Panc1 (cell line): Measurements from ENCODE around the gene CCDC137. TPM values are rescaled to one million over a fixed set of nuclear protein-coding genes. Genes with fewer than 3 reads are reported as not detected.
A peak's percentile ranks its signal among the peaks of the same experiment; 100 is the strongest.

Source experiments
- ATAC-seq: fragments of 200-7000 bp; cut with Tn5 transposase; 2 replicates; pipeline ENCODE4 v1.9.1; 2020; ENCODE audit warnings: mild to moderate bottlenecking, moderate library complexity
- BruUV-seq: library from RNA; stranded (reverse); fragments of 400-500 nt; replicated peaks from 2 replicates; lab custom pipeline; 2021; lab: Mats Ljungman, UMichigan
- CTCF ChIA-PET: fragments of 300-600 bp; sonication (Branson Sonifier 250); formaldehyde crosslinking; loops from one replicate; lab custom pipeline; 2022; ENCODE audit warnings: antibody characterized with exemption; lab: Charles Lee
- POLR2A ChIA-PET: fragments of 300-600 bp; sonication (Branson Sonifier 250); formaldehyde crosslinking; loops from one replicate; lab custom pipeline; 2022; ENCODE audit warnings: antibody characterized with exemption; lab: Charles Lee
- DNase-seq: peaks from one replicate; pipeline ENCODE4 v3.0.0-alpha.2; 2010; ENCODE audit warnings: low read depth, low spot score
- H3K27ac ChIP-seq: 2 replicates; pipeline ENCODE4 v1.5.1; 2011; ENCODE audit warnings: mild to moderate bottlenecking, low read length, inconsistent platforms
- H3K27me3 ChIP-seq: fragments of 200-500 bp; sonication (Bioruptor generic); 2 replicates; pipeline ENCODE4 v1.6.0; 2014; ENCODE audit warnings: low read length, inconsistent platforms; ENCODE audit not compliant: control insufficient read depth, insufficient read depth
- H3K36me3 ChIP-seq: fragments of 200-500 bp; sonication (Bioruptor generic); 2 replicates; pipeline ENCODE4 v1.5.1; 2014; ENCODE audit warnings: inconsistent platforms, mild to moderate bottlenecking, low read length, moderate library complexity; ENCODE audit not compliant: control insufficient read depth, insufficient read depth
- H3K4me1 ChIP-seq: 2 replicates; pipeline ENCODE4 v1.5.1; 2011; ENCODE audit warnings: inconsistent platforms, mild to moderate bottlenecking, low read length, moderate library complexity; ENCODE audit not compliant: control insufficient read depth, insufficient read depth
- H3K4me3 ChIP-seq, 2 experiments: 2 replicates each; pipeline ENCODE4 v1.5.1; 2011 to 2012; ENCODE audit warnings: low read depth in 2 of 2, low read length in 2 of 2, mild to moderate bottlenecking in 2 of 2, inconsistent platforms in 1 of 2, moderate library complexity in 1 of 2
- H3K9me3 ChIP-seq: fragments of 200-500 bp; sonication (Bioruptor generic); 2 replicates; pipeline ENCODE4 v1.5.1; 2014; ENCODE audit warnings: low read depth, mild to moderate bottlenecking, inconsistent platforms, low read length, moderate library complexity; ENCODE audit not compliant: control insufficient read depth, insufficient read depth
- CTCF ChIP-seq: fragments of 450-650 bp; IDR thresholded peaks from 2 replicates; pipeline ENCODE4 v1.5.1; 2017; ENCODE audit warnings: mild to moderate bottlenecking
- POLR2AphosphoS5 ChIP-seq: IDR thresholded peaks from 2 replicates; pipeline ENCODE4 v1.6.1; 2012; ENCODE audit warnings: mild to moderate bottlenecking, low read depth, low read length, moderate library complexity
- REST ChIP-seq, 2 experiments: IDR thresholded peaks; 2 replicates each; pipeline ENCODE4 v1.6.1; 2011 to 2012; ENCODE audit warnings: low read depth in 2 of 2, control low read depth in 1 of 2, low read length in 1 of 2, mild to moderate bottlenecking in 1 of 2, moderate library complexity in 1 of 2; ENCODE audit not compliant: insufficient read depth in 1 of 2
- SIN3A ChIP-seq: IDR thresholded peaks from 2 replicates; pipeline ENCODE4 v1.6.1; 2012; ENCODE audit warnings: low read depth, mild to moderate bottlenecking, low read length, moderate library complexity, borderline replicate concordance; ENCODE audit not compliant: insufficient read depth
- TCF7L2 ChIP-seq: IDR thresholded peaks from 2 replicates; pipeline ENCODE4 v1.6.1; 2011; ENCODE audit warnings: mild to moderate bottlenecking, low read depth, low read length, inconsistent platforms
- in situ Hi-C: cut with HindIII; loops from 2 replicates; pipeline ENCODE4 v1.10.0; 2016; ENCODE audit warnings: low sequenced_read_pairs, low pct_unique_long_range_greater_than_20kb
- intact Hi-C: fragments of 100-400 bp; cut with micrococcal nuclease; formaldehyde crosslinking; loops from one replicate; pipeline ENCODE4 v1.10.0; 2022; ENCODE audit not compliant: unreplicated experiment
- total RNA-seq: library from RNA; stranded (reverse); gene quantifications from one replicate; pipeline ENCODE4 v1.2.1, GENCODE V29; 2021; ENCODE audit not compliant: unreplicated experiment

Gene CCDC137
- total RNA-seq, 1 experiment from 2014 or later: 74.6 TPM

GRCh38 chr17:81708739-81709185, 42.2 kb downstream of the CCDC137 start:
- POLR2A ChIA-PET: interaction anchor here (0.6 kb wide), 1 partner anchor 180 kb away, joined by 3 read pairs; no protein-coding TSS in a partner anchor

DNA sequence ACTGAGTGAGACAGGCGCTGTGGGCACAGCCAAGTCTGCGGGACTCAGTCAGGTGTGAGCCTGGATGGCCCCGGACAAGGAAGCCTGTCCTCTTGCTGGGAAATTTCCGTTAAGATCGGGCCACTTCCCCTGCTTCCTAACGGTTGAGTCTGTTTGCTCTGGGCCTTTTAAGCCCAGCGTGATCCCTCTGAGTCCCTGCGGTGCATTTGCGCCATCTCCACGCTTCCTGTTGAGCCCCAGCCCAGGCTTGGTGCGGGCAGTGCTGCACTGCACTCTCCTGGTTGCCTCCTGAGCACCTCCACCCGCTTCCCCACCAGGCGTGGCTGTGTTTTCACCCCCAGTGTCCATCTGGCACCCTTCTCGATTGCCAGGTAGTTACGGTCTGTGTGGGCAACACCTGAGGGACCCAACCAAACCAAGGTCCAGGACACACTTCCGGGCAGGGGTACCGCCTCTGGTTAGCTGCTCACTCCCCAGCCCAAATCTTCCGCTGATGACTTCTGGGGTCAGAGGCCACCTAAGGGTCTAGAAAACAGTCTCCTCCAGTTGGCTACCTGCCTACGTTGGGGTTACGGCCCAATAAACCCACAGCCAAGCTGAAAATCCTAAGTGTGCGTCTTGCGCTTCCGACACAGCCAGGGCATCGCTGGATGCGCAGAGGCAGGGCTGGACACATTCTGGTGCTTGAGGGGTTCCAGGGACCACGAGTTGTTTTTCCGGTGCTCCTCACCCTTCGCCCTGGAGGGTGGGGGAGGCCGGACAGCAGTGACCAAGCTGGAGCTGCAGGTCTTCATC, 44.2 kb downstream of the CCDC137 start:
- DNase-seq (no peak), ATAC-seq (peak; percentile 18)
- no peaks in the 10 kb centered on the region for H3K27me3 ChIP-seq
- no TSS peak for BruUV-seq
- H3K9me3 ChIP-seq: no peaks in the 10 kb centered on the region
- H3K4me3 ChIP-seq: peak overlapping the region; percentile 78 to 82
- peak overlapping the region; percentile 87 for H3K27ac ChIP-seq
- CTCF ChIA-PET: interaction anchor here (0.5 to 0.8 kb wide), 3 partner anchors 33 to 245 kb away, joined by 3 to 6 read pairs (median 3); no protein-coding TSS in a partner anchor
- in situ Hi-C loops (no loop called here), intact Hi-C loops (no loop called here)
- POLR2A ChIA-PET: no interaction called here
- H3K36me3 ChIP-seq: peaks cover 7% of the 10 kb centered on the region; the same call in 1 of the 2 replicates
- TF ChIP-seq POLR2AphosphoS5 (peak; percentile 75), REST (IDR thresholded peaks at IDR 0.05; ENCODE audit: insufficient read depth in 1 of 2, low read depth in 2 of 2, low read length in 1 of 2) (no peak), SIN3A (0 out of 2 replicates have a peak, but pooled peaks have one; percentile 38), CTCF (no peak), TCF7L2 (no peak)
- peaks cover 37% of the 10 kb centered on the region for H3K4me1 ChIP-seq

More at GRCh38 chr17:81708739-81709185, 42.2 kb downstream of the CCDC137 start:
- peaks cover 13% of the 10 kb centered on the region; the same call in 1 of the 2 replicates for H3K36me3 ChIP-seq
- BruUV-seq: no TSS peak
- H3K9me3 ChIP-seq: no peaks in the 10 kb centered on the region
- peaks cover 35% of the 10 kb centered on the region for H3K4me1 ChIP-seq
- DNase-seq (no peak), ATAC-seq (no peak)
- intact Hi-C loops: no loop called here
- CTCF ChIA-PET: no interaction called here
- no peaks in the 10 kb centered on the region for H3K27me3 ChIP-seq
- in situ Hi-C loops: no loop called here
- no peak overlapping the region for H3K4me3 ChIP-seq
- no peak for TF ChIP-seq REST (IDR thresholded peaks at IDR 0.05; ENCODE audit: insufficient read depth in 1 of 2, low read depth in 2 of 2, low read length in 1 of 2)
- peak; percentile 53; the same call in 1 of the 2 replicates for TF ChIP-seq POLR2AphosphoS5
- no peak overlapping the region; the same call in 1 of the 2 replicates for H3K27ac ChIP-seq
